Mesendoderm (in vitro differentiated cells): ENCODE data around the gene FUNDC1.
"Not testable (repeated sequence)": the region's sequence is repeated elsewhere in the genome, so short reads cannot be mapped to it uniquely, and the experiment has no call there.

ENCODE experiments used
- DNase-seq: peaks from one replicate; pipeline ENCODE4 v3.0.0; 2013
- H2AK5ac ChIP-seq: 2 replicates; pipeline ENCODE4 v1.6.1; 2013; ENCODE audit warnings: low read length, inconsistent platforms
- H2BK120ac ChIP-seq: 2 replicates; pipeline ENCODE4 v1.6.1; 2013; ENCODE audit warnings: low read depth, mild to moderate bottlenecking, low read length, moderate library complexity, mixed read lengths
- H2BK15ac ChIP-seq: replicated peaks from 2 replicates; pipeline ENCODE4 v1.6.1; 2013; ENCODE audit warnings: low read depth, mild to moderate bottlenecking, moderate library complexity
- H2BK5ac ChIP-seq: 2 replicates; pipeline ENCODE4 v1.6.1; 2013; ENCODE audit warnings: low read length, inconsistent platforms
- H3K18ac ChIP-seq: 2 replicates; pipeline ENCODE4 v1.6.1; 2013; ENCODE audit warnings: mild to moderate bottlenecking, low read length, mixed read lengths
- H3K23ac ChIP-seq: one replicate; pipeline ENCODE4 v1.6.1; 2013; ENCODE audit warnings: low read length
- H3K27ac ChIP-seq: 2 replicates; pipeline ENCODE4 v1.5.1; 2013; ENCODE audit warnings: low read depth, mild to moderate bottlenecking, inconsistent platforms, low read length, moderate library complexity
- H3K27me3 ChIP-seq: 2 replicates; pipeline ENCODE4 v1.6.1; 2013; ENCODE audit warnings: low read length, control low read depth, mild to moderate bottlenecking, inconsistent platforms; ENCODE audit not compliant: insufficient read depth, poor library complexity
- H3K36me3 ChIP-seq: 2 replicates; pipeline ENCODE4 v1.6.1; 2013; ENCODE audit warnings: low read length, inconsistent platforms; ENCODE audit not compliant: control insufficient read depth, insufficient read depth
- H3K4ac ChIP-seq: one replicate; pipeline ENCODE4 v1.6.1; 2013; ENCODE audit warnings: low read depth, mild to moderate bottlenecking, low read length, moderate library complexity
- H3K4me1 ChIP-seq: 2 replicates; pipeline ENCODE4 v1.6.1; 2013; ENCODE audit warnings: low read depth, low read length, inconsistent platforms; ENCODE audit not compliant: control insufficient read depth
- H3K4me2 ChIP-seq: 2 replicates; pipeline ENCODE4 v1.6.1; 2013; ENCODE audit warnings: low read length
- H3K4me3 ChIP-seq: 2 replicates; pipeline ENCODE4 v1.5.1; 2013; ENCODE audit warnings: mild to moderate bottlenecking, low read length
- H3K56ac ChIP-seq: one replicate; pipeline ENCODE4 v1.6.1; 2013; ENCODE audit warnings: low read length
- H3K79me1 ChIP-seq: 2 replicates; pipeline ENCODE4 v1.6.1; 2013; ENCODE audit warnings: low read length, inconsistent platforms
- H3K79me2 ChIP-seq: 2 replicates; pipeline ENCODE4 v1.6.1; 2013; ENCODE audit warnings: mild to moderate bottlenecking, low read length; ENCODE audit not compliant: control insufficient read depth, insufficient read depth
- H3K9ac ChIP-seq: 2 replicates; pipeline ENCODE4 v1.6.1; 2013; ENCODE audit warnings: low read length, inconsistent platforms
- H4K5ac ChIP-seq: one replicate; pipeline ENCODE4 v1.6.1; 2013; ENCODE audit warnings: low read length
- H4K8ac ChIP-seq: one replicate; pipeline ENCODE4 v1.6.1; 2013; ENCODE audit warnings: low read depth, mild to moderate bottlenecking, control low read depth, low read length, moderate library complexity
- whole genome bisulfite sequencing: extraction: QIAGEN DNeasy Blood & Tissue Kit; methylation state at CpG from one replicate; pipeline ENCODE4 v1.1.7; 2013; ENCODE audit warnings: low lambda C conversion rate, missing lambda C conversion rate; ENCODE audit not compliant: insufficient coverage; ENCODE audit errors: extremely low coverage; 5-methylcytosine and 5-hydroxymethylcytosine counted together

FUNDC1 gene

DNA sequence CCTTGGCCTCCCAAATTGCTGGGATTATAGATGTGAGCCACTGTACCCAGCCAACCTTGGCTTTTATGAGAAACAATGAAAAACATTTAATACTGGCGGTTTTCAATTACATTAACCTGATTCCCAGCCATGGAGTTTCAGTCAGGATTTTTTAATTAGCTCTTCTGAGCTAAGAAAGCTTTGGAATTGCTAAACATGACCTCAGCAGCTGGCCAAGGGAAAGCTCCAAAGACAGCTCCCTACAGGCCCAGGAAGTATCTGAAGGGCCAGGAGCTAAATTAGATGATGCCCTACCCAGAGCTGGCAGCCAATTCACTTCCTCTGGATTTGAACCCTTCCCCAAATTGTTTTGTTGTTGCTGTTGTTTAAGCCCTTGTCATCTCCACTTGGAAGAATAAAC is 26.5 kb upstream of the FUNDC1 start:
- Histone ChIP-seq H3K4me1 (no peaks in the 10 kb centered on the region), H2BK5ac (no peak overlapping the region), H3K18ac (no peak overlapping the region), H2BK120ac (no peak overlapping the region), H3K27me3 (no peaks in the 10 kb centered on the region), H4K5ac (no peak overlapping the region), H3K4me3 (no peak overlapping the region), H3K4me2 (no peak overlapping the region), H2BK15ac (no peak overlapping the region), H3K9ac (no peak overlapping the region), H3K56ac (no peak overlapping the region), H3K79me1 (no peaks in the 10 kb centered on the region), H3K23ac (no peak overlapping the region), H3K4ac (no peak overlapping the region), H2AK5ac (no peak overlapping the region), H4K8ac (no peak overlapping the region), H3K27ac (no peak overlapping the region), H3K79me2 (no peaks in the 10 kb centered on the region), H3K36me3 (no peaks in the 10 kb centered on the region)
- WGBS: no CpG with 5 or more reads among the region's 1 CpG
- no peak for DNase-seq

DNA sequence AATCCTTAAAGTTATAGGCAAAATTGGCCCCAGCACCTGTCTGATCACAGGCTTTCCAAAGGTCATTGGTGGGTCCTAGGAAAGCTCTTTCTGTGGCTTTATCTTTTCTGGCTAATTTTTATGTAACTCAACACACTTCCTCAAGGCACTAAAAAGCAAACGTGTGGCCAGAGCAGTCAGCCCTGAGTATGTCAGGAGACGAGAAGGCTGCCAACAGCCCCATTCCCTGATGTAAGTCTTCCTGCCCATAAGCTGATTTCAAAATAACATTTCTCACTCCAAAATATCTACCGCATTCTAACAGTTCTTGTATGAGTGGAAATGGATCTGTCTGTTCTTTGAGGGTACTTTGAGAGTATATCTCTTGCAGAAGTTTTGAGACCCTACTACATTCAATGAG is 25.5 kb upstream of the FUNDC1 start:
- no peak overlapping the region for H4K5ac ChIP-seq
- no CpG with 5 or more reads among the region's 3 CpGs for WGBS
- H3K9ac ChIP-seq: no peak overlapping the region
- no peak overlapping the region for H2AK5ac ChIP-seq
- H2BK5ac ChIP-seq: no peak overlapping the region
- no peak overlapping the region for H3K56ac ChIP-seq
- no peaks in the 10 kb centered on the region for H3K79me2 ChIP-seq
- no peak overlapping the region for H3K4ac ChIP-seq
- no peak overlapping the region for H3K4me2 ChIP-seq
- no peak overlapping the region for H2BK15ac ChIP-seq
- no peaks in the 10 kb centered on the region for H3K27me3 ChIP-seq
- H3K36me3 ChIP-seq: no peaks in the 10 kb centered on the region
- H3K18ac ChIP-seq: no peak overlapping the region
- no peak overlapping the region for H3K4me3 ChIP-seq
- no peak overlapping the region for H3K23ac ChIP-seq
- no peak for DNase-seq
- H2BK120ac ChIP-seq: no peak overlapping the region
- H3K27ac ChIP-seq: no peak overlapping the region
- no peaks in the 10 kb centered on the region for H3K79me1 ChIP-seq
- H4K8ac ChIP-seq: no peak overlapping the region
- no peaks in the 10 kb centered on the region for H3K4me1 ChIP-seq

DNA sequence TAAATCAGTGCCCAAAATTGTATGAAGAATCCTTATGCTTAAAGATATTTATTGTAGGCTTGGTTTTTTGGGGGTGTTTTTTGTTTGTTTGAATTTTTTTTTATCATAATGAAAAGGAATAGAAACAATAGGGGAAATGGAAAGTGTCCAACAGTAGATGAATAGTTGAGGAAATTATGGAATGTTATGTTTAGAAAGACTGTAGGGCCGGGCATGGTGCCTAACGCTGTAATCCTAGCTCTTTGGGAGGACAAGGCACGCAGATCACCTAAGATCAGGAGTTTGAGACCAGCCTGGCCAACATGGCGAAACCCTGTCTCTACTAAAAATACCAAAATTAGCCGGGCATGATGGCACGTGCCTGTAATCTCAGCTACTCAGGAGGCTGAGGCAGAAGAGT is 19.2 kb upstream of the FUNDC1 start:
- not testable (repeated sequence) for H3K4me2 ChIP-seq, H3K36me3 ChIP-seq, H4K8ac ChIP-seq, H3K9ac ChIP-seq, H3K27me3 ChIP-seq, H3K4me1 ChIP-seq, H3K79me1 ChIP-seq, H3K56ac ChIP-seq, H3K79me2 ChIP-seq, H2BK15ac ChIP-seq, H4K5ac ChIP-seq, H2AK5ac ChIP-seq, H3K18ac ChIP-seq, H3K23ac ChIP-seq, H2BK120ac ChIP-seq, DNase-seq, H3K4me3 ChIP-seq, H2BK5ac ChIP-seq, H3K27ac ChIP-seq, H3K4ac ChIP-seq
- no CpG with 5 or more reads among the region's 6 CpGs for WGBS

DNA sequence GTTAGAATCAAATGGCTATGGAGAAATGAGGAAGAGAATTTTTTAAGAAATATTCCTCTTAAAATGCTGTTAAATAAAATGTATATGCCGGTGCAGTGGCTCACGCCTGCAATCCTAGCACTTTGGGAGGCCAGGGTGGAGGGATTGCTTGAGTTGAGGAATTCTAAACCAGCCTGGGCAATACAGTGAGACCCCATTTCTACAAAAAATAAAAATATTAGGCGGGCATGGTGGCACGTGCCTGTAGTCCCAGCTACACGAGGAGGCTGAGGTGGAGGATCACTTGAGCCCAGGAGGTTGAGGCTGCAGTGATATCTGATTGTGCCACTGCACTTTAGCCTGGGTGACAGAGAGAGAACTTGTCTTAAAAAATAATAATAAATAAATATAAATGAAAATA is 7.9 kb upstream of the FUNDC1 start:
- no CpG with 5 or more reads among the region's 5 CpGs for WGBS
- Histone ChIP-seq H3K4ac (no peak overlapping the region), H3K79me1 (no peaks in the 10 kb centered on the region), H3K27me3 (no peaks in the 10 kb centered on the region), H3K79me2 (no peaks in the 10 kb centered on the region), H4K8ac (no peak overlapping the region), H2BK120ac (no peak overlapping the region), H3K9ac (no peak overlapping the region), H3K27ac (no peak overlapping the region), H3K36me3 (no peaks in the 10 kb centered on the region), H3K4me2 (no peak overlapping the region), H2AK5ac (no peak overlapping the region), H3K4me3 (no peak overlapping the region), H3K23ac (no peak overlapping the region), H3K18ac (no peak overlapping the region), H4K5ac (no peak overlapping the region), H3K4me1 (no peaks in the 10 kb centered on the region), H3K56ac (no peak overlapping the region), H2BK5ac (no peak overlapping the region), H2BK15ac (no peak overlapping the region)
- DNase-seq: no peak

DNA sequence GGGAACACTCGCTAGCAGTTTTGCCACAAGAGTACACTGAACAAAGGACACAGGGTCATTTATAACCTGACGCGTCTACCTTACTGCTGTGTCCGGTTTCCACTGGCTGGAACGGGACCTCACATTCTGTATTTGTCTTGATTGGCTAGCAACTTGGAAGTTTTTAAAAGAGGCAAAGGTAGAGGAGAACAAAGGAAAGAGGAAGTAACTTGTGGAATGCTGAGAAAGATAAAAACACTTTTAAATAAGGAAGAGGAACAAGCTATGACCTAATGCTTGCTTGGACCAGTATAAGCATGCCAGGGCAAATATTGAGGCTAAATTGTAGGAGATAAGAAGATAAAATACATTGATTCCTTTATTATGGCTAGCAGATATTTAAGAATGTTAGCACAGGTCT is 2.8 kb upstream of the FUNDC1 start:
- not testable (repeated sequence) for DNase-seq, H4K8ac ChIP-seq, H2BK120ac ChIP-seq, H2AK5ac ChIP-seq, H2BK15ac ChIP-seq, H3K4me2 ChIP-seq, H3K4ac ChIP-seq, H3K23ac ChIP-seq, H2BK5ac ChIP-seq, H4K5ac ChIP-seq, H3K56ac ChIP-seq, H3K79me1 ChIP-seq, H3K79me2 ChIP-seq, H3K9ac ChIP-seq, H3K4me3 ChIP-seq, H3K27me3 ChIP-seq, H3K27ac ChIP-seq, H3K36me3 ChIP-seq, H3K4me1 ChIP-seq, H3K18ac ChIP-seq
- WGBS: no CpG with 5 or more reads among the region's 5 CpGs

DNA sequence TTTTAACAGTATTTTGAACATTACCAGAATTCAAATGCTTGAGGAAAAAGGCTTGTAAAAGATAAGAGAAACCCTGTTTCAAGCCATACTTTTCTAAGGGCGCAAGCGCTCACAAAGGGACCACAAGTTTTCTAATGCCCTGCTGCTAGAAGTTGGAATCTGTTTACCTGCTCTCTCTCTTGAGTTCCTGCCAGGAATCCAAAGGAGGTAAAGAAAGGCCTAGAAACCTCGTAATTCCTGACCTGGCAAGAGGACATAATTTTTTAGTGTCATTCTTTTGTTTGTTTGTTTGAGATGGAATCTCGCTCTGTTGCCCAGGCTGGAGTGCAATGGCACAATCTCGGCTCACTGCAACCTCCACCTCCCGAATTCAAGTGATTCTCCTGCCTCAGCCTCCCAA is 1.4 kb upstream of the FUNDC1 start:
- Histone ChIP-seq H3K9ac (no peak overlapping the region), H4K8ac (no peak overlapping the region), H3K36me3 (no peaks in the 10 kb centered on the region), H3K27ac (no peak overlapping the region), H3K18ac (no peak overlapping the region), H3K4ac (no peak overlapping the region), H3K4me2 (no peak overlapping the region), H3K4me3 (no peak overlapping the region), H3K23ac (no peak overlapping the region), H3K79me2 (no peaks in the 10 kb centered on the region), H3K4me1 (no peaks in the 10 kb centered on the region), H4K5ac (no peak overlapping the region), H3K27me3 (no peaks in the 10 kb centered on the region), H2BK120ac (no peak overlapping the region), H2BK15ac (no peak overlapping the region), H2AK5ac (no peak overlapping the region), H3K56ac (no peak overlapping the region), H2BK5ac (no peak overlapping the region), H3K79me1 (no peaks in the 10 kb centered on the region)
- no peak for DNase-seq
- WGBS: no CpG with 5 or more reads among the region's 6 CpGs
